GM03348 (cell line): Measurements from ENCODE around the gene ALG6.
"Not testable (repeated sequence)": the region's sequence is repeated elsewhere in the genome, so short reads cannot be mapped to it uniquely, and the experiment has no call there.

Experiments used
- DNase-seq: peaks from one replicate; pipeline ENCODE4 v3.0.0; 2012; ENCODE audit warnings: low spot score

Gene ALG6

DNA sequence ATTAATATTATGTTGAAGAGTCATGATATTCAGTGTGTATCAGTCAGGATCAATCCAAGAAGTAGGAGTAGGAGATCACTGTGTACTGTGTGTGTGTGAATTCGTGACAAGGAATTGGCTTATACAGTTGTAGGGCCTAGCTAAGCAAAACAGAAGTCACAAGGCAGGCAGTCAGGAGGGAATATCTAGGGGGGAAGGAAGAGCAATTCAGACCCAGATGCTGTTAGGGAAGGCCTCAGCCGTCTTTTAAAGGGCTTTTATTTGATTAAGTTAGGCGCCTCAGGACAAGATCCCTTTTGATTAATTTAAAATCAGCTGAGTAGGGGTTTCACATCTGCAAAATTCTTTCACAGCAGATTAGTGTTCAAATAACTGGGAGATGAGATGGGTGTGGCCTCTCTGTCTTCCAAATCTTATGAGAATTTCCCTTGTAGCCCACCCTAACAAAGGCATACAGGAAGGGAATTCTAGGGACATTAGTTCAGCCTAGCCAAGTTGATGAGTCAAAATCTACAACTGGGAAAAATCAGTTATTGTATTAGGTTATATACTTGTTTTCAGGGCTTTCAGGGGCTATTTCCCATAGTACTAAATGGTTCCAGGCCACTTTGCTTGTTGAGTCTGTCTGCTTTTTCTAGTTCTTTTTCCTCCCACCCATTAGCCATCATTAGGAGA, 47.4 kb downstream of the ALG6 start:
- DNase-seq: no peak

DNA sequence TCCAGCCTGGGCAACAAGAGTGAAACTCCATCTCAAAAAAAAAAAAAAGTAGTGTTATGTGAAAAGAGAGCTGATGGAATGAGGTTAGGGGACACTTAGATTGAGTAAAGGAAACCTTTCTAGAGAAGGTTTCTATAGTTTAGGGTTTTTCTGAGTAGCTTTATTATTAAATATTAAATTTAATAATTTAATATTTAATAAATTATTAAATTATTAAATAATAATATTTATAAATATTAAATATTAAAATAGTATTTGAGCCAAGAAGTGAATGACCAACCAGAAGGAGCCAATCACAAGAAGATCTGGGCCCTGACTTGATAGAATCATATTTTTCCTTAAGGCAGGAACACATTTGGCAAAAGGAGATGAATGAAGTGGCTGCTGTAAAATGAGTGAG, 50.7 kb downstream of the ALG6 start:
- no peak for DNase-seq

DNA sequence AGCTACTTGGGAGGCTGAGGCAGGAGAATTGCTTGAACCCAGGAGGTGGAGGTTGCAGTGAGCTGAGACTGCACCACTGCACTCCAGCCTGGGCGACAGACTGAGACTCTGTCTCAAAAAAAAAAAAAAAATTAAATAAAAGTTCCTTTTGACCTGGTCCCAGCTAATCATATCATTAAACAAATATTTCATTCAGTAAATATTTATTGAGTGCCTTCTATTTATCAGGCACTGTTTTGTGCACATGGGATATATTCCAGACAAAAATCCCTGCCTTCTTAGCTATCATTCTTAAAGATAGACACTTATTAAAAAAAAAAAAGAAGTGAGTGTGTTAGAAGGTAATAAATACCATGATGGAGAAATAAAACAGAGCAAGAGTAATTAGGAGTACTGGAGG, 53.3 kb downstream of the ALG6 start:
- DNase-seq: not testable (repeated sequence)

DNA sequence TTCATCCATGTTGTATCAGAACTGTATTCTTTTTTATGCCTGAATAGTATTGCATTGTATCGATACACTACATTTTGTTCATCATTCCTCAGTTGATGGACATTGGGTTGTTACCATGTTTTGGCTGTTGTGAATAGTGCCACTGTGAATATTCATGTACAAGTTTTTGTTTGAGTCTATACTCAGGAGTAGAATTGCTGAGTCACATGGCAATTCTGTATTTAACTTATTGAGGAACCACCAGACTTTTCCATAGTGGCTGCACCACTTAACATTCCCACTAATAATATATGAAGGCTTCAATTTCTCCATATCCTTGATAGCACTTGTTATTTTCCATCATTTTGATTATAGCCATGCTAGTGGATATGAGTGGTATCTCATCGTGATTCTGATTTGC, 56.2 kb downstream of the ALG6 start:
- no peak for DNase-seq

DNA sequence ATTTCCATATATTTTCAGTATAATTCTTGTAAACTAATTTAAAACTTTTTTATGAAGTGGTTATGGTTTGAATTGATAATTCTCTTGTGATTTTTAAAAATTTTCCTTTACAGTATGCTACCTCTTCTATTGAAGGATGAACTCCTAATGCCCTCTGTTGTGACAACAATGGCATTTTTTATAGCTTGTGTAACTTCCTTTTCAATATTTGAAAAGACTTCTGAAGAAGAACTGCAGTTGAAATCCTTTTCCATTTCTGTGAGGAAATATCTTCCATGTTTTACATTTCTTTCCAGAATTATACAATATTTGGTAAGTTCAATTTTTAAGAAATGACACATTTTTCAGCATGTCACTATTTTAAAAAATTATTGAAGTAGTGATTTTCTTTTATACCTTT, 61.4 kb downstream of the ALG6 start:
- DNase-seq: no peak

DNA sequence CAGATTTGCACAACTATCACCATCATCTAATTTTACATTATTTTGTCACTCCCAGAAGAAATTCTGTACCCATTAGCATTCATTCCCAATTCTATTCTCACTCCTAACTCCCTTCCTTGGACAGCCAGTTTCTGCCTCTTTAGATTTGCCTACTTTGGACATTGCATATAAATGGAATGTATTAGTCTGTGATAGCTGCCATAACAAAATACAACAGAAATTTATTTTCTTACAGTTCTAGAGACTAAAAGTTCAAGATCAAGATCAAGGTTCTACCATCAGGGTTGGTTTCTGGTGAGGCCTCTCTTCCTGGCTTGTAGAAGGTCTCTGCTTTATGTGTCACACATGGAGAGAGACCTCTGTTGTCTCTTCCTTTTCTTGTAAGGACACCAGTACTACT, 61.9 kb downstream of the ALG6 start:
- DNase-seq: no peak

DNA sequence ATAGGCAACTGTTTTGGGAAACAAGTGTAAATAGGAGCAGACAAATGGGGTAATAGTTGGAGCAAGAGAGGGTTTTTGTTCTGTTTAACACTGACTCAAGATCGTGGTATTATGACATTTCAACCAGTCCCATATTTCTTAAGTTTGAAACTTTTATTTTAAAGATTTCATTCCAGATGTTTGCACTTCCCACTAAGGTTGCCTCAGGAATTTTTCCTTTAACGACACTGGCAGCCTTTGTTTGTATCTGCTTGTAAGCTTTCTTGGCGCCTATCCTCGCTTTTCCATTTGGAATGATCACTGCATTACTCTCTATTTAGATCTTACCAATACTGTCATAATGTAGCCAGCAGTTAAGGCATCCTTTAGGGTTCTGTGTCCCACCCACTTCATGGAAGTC, 67.7 kb downstream of the ALG6 start:
- no peak for DNase-seq

DNA sequence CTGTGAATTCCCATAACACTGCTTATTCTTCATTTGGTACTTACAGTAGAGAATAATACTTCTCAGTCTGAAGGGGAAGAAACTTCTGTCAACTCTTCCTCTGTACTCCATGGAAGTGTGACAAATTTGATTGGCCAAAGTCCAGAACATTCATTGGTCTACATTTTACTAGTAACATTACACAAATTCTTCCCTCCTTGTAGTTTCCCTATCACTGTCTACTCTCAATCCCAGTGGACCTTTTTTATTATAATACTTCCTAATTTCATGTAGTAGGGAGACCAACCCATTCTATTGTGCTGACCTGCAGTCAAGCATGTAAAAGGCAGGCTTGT, 74.7 kb downstream of the ALG6 start:
- no peak for DNase-seq

DNA sequence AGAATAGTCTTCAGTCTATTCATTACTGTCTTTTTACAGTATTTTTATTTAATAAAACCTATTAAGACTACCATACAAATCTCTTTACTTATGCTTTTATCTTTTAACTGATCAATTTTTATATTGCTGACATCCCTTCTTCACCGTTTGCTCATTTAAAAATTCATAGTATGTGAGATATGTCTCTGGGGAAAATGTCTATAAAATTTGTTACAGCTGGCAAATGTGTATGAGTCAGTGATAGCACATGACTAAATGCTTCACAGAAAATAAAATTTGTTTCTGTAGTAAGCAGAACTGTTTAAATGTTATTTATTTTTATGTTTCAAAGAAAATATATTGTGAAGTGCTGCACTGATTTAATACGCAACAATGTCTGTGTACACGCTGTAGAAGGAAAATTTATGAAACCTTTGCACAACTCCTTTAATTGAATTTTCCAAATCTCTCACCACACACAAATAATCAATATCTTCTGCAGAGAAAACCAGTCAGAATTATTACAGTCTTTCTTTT, 81.4 kb downstream of the ALG6 start:
- peak; percentile 23 for DNase-seq

DNA sequence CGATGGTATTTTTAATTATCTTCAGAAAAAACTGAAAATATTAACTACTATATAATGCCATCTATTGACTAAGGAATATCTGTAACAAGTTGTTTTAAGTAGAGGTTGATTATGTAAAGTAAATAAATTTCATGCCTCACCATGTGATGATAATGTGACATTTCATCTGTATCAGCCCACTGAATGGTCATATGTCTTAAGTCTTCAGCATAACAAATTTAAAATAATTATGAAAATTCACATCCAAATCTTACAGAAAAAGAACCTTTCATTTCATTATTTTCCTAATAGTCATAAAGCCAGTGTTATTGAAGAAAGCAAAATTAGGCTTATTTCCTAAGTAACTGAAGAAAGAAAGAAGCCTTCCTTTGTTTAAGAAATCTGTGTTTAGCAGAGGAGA, 83.0 kb downstream of the ALG6 start:
- DNase-seq: no peak

DNA sequence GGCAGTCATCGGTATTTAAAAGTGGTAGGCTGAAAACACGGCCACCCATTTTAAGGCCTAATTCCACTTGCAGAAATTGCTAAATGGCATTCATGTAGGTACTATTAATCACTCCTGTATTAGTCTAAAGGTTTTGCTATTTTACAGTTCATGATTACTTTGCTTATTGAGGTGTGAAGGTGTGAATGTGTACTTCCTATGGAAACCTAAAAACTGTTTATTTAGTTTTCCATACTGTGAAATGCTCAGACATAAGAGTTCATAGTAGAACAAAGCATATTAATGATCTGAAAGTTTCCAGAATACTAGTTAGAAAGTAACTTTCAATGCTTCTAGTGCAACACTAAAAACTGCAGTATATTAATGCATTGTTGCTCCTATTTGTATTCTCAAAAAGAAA, 85.8 kb downstream of the ALG6 start:
- DNase-seq: no peak

DNA sequence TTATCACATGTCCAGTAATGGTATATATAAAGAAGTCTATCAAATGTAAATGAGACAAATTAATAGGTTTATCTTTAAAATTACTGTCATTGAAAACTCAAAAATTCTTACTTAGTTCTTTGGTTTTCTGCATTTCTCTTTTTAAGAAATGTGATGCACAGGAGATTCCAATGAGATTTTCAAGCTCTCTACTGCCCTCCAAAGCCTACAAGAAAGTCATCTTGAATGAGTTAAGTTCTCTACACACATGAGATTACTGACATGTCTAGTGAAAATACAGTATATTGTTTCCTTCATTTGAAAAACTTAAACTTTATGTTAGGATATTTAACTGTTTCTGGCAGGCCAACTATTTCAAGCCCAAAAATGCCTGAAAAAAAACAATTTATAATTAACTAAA, 86.8 kb downstream of the ALG6 start:
- peak; percentile 13 for DNase-seq

DNA sequence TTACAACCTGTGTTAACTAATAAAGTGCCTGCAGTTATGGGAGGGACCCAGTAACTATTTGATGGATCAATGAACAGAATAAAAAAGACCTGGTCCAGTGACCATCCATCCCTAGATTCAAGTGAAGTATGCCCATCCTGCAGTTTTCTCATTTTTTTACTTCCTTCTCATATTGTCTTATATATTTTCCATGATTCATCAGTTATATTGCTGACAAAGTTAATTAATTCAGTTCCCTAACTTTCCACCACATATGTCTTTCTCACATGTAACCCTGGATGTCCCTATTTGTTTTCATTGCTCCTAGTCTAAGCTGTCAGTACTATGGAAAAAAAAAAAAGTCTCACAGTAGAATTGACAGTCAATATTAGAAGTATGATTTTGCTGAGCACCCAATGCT, 91.3 kb downstream of the ALG6 start:
- no peak for DNase-seq

DNA sequence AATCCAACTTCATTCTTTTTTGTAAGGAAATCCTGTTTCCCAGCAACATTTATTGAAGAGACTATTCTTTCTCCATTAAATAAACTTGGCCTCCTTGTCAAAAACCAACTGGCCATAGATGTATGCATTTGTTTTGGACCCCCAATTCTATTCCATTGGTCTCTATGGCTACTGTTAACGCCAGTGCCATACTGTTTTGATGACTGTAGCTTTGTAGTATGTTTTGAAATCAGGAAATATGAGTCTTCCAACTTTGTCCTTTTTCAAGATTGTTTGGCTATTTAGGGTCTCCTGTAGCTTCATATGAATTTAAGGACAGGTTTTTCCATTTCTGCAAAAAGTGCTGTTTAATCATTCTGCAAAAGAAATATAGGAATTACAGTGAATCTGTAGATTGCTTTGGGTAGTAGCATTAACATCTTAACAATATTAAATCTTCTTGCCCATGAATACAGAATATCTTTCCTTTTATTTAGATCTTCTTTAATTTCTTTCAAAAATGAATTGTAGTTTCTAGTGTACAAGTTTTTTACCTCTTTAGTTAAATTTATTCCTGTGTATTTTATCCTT, 94.3 kb downstream of the ALG6 start:
- DNase-seq: no peak

DNA sequence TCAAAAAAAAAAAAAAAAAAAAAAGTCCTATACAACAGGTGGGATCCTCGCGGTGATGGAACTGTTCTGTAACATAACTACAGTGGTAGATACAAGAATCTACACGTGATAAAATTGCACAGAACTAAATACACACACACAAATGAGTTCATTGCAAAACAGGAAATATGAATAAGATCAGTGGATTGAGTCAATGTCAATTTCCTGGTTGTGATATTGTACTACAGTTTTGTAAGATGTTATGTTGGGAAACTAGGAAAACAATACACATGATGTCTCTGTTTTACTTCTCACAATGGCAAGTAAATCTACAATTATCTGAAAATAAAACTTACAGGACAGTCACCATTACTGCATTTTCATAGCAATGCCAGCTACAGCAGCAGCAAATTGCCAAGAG, 95.8 kb downstream of the ALG6 start:
- no peak for DNase-seq

DNA sequence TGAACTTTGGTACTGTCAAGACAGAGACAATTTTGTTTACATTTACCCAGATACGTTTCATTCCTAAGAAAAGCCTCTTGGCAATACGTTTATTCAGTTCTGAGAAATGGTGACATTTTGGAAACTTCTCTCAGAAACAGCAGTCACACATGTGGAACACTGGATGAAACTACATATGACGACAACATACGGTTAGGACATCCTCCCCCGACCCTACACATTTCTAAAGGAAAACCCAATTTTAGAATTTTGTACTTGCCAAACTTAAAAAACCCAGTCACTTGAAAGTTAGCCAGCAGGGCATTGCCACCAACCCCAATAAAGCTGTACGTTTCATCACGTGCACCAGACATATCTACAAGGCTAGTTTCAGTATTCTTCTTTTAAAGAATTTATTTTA, 98.8 kb downstream of the ALG6 start:
- DNase-seq: no peak

DNA sequence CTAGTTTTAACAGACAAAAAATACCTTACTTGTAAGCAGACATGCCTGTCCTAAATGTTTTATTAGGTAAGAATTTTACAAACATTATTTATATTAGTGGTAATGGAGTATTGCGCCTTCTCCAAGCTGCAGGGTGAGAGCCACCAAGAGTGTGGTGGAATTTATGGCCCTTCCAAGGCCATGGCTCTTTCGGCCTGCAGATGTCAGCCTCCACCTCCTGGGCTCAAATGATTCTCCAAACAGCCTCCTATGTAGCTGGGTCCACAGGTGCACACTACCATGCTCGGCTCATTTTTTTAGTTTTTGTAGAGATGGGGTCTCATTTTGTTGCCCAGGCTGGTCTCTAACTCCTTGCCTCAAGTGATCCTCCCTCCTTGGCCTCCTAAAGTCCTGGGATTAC, 99.3 kb downstream of the ALG6 start:
- no peak for DNase-seq

DNA sequence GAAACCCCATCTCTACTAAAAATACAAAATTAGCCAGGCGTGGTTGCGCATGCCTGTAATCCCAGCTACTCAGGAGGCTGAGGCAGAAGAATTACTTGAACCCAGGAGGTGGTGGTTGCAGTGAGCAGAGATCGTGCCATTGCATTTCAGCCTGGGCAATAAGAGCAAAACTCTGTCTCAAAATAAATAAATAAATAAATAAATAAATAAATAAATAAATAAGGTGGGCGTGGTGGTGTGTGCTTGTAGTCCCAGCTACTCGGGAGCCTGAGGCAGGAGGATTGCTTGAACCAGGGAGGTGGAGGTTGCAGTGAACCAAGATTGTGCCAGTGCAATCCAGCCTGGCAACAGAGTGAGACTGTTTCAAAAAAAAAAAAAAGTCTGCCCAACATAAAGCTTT, 101.3 kb downstream of the ALG6 start:
- DNase-seq: not testable (repeated sequence)

DNA sequence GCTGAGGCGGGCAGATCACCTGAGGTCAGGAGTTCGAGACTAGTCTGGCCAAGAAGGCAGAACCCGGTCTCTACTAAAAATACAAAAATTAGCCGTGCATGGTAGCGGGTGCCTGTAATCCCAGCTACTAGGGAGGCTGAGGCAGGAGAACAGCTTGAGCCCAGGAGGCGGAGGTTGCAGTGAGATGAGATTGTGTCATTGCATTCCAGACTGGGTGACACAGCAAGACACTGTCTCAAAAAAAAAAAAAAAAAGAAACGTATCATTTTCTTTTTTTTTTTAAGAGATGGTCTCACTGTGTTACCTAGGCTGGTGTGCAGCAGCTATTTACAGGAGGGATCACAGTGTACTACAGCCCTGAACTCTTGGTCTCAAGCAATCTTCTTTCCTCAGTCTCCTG, 108.3 kb downstream of the ALG6 start:
- no peak for DNase-seq

DNA sequence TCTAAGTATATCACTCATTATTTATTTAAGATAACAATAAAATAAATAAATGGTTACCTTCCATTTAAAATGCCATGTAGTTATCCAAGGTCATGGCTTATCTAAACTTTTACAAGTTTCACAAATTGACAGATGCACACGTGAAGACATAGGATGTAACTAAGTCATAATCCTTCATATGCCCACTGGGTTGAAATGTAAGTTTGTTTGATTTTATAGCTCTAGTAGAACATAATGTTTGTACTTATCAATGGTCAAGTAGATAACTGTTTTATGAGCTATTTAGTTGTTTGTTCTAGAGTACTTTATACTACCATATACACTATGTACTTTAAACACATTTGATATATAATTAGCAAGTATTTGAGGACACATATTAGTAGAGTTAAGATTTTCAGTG, 112.6 kb downstream of the ALG6 start:
- no peak for DNase-seq

DNA sequence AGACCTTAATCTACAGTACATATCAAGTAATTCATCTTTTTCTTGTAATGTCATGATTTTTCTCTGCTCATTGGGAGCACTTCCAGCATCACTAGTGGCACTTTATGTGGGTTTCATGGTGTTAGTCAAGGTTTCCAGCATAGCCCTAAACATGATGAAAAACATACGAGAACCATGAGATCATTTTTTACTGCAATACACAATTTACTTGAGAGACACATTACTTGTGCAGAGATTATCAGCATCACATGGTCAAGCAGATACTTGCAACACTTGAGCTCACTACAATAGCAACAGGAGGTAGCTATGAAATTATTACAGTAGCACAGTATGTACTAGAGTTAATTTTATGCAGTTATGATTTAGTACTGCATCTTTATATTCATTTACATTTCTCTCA, 119.2 kb downstream of the ALG6 start:
- DNase-seq: no peak

DNA sequence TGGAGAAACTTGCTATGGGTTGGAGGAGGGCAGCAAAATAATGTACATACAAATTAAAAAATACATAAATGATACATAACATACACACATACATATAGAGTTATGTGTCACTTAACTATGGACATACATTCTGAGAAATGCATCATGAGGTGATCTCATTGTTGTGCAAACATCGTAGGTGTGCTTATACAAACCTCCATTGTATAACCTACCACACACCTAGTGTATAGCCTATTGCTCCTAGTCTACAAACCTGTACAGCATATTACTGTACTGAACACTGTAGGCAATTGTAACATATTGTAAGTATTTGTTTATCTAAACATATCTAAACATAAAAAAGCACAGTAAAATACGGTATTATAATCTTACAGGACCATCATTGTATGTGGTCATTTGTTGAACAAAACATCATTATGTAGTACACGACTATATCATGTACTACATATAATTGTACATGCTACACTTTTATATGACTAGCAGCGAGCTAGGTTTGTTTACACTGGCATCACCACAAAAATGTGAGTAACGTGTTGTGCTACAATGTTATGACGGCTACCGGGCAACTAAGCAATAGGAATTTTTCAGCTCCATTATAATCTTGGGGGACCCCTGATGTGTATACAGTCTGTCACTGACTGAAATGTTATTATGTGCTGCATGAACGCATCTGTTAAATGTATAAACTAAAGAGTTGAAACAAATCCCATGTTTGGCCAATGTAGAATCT, 120.1 kb downstream of the ALG6 start:
- DNase-seq: no peak
